Endothelial cell of umbilical vein (primary cell): ENCODE results near the gene PPP1R1B.

Experiments used
- EZH2 ChIP-seq: IDR thresholded peaks from 2 replicates; pipeline ENCODE4 v1.6.1; 2012; ENCODE audit warnings: borderline replicate concordance, low read depth, mild to moderate bottlenecking, moderate library complexity, low read length, inconsistent platforms; ENCODE audit not compliant: severe bottlenecking
- MYC ChIP-seq: IDR thresholded peaks from one replicate; pipeline ENCODE4 v1.6.1; 2011; ENCODE audit warnings: mild to moderate bottlenecking, low read depth, low read length
- POLR2A ChIP-seq: IDR thresholded peaks from 2 replicates; pipeline ENCODE4 v1.6.1; 2012; ENCODE audit warnings: low read depth, mild to moderate bottlenecking, control low read depth, low read length
- POLR2AphosphoS5 ChIP-seq: IDR thresholded peaks from 2 replicates; pipeline ENCODE4 v1.6.1; 2012; ENCODE audit warnings: low read depth, mild to moderate bottlenecking, control low read depth, low read length, moderate library complexity; ENCODE audit not compliant: insufficient read depth
- TF ChIP-seq, protein P1 (sequence below), 2 donors: IDR thresholded peaks; 1 replicate in 1 of 2; 2 replicates in 1 of 2; pipeline ENCODE4 v1.5.1; 2011; ENCODE audit warnings: low read length in 2 of 2, mild to moderate bottlenecking in 2 of 2, moderate library complexity in 2 of 2, control low read depth in 1 of 2, inconsistent platforms in 1 of 2, low read depth in 1 of 2; ENCODE audit not compliant: insufficient read depth in 1 of 2; ENCODE audit errors: extremely low read depth in 1 of 2
- TF ChIP-seq, protein P2 (sequence below): IDR thresholded peaks from 2 replicates; pipeline ENCODE4 v1.6.1; 2011; ENCODE audit not compliant: insufficient read depth, insufficient read length

DNA sequence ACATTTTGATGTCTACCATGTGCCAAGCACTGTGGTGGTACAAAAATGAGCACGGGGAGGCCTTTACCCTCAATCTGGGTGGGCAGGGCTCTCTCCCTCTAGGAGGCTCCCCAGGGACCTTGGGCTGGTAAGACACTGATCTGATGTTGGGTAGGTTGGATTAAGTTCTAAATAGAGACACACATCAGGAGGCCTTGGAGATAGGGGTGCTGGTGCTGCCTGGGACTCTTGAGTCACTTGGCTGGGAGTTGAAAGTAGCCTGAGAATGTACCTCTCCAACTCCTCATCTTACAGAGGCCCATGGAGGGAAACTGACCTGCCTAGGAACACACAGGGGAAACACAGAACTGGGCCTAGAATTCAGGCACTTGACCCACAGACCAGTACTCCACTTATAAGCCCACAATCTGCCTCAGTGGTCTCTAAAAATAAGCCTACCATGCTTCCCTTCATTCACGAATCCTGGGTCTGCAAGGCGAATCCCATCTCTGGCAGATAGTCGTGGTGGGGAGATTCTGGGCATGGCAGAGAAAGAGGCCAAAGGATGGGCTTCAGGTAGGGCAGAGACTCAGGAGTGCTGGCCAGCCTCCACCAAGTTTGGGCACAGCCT is 17.2 kb upstream of the PPP1R1B start:
- TF ChIP-seq, protein P1, sequence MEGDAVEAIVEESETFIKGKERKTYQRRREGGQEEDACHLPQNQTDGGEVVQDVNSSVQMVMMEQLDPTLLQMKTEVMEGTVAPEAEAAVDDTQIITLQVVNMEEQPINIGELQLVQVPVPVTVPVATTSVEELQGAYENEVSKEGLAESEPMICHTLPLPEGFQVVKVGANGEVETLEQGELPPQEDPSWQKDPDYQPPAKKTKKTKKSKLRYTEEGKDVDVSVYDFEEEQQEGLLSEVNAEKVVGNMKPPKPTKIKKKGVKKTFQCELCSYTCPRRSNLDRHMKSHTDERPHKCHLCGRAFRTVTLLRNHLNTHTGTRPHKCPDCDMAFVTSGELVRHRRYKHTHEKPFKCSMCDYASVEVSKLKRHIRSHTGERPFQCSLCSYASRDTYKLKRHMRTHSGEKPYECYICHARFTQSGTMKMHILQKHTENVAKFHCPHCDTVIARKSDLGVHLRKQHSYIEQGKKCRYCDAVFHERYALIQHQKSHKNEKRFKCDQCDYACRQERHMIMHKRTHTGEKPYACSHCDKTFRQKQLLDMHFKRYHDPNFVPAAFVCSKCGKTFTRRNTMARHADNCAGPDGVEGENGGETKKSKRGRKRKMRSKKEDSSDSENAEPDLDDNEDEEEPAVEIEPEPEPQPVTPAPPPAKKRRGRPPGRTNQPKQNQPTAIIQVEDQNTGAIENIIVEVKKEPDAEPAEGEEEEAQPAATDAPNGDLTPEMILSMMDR (IDR thresholded peaks at IDR 0.05; ENCODE audit: extremely low read depth in 1 of 2, insufficient read depth in 1 of 2, low read depth in 1 of 2, low read length in 2 of 2) = no peak
- no peak for TF ChIP-seq POLR2A
- no peak for TF ChIP-seq POLR2AphosphoS5
- TF ChIP-seq EZH2 = no peak
- TF ChIP-seq MYC = no peak
- TF ChIP-seq, protein P2, sequence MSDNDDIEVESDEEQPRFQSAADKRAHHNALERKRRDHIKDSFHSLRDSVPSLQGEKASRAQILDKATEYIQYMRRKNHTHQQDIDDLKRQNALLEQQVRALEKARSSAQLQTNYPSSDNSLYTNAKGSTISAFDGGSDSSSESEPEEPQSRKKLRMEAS = no peak
